Upper lobe of left lung (tissue), 4 donors: Measurements from ENCODE around the gene SND1.

Experiments
- POLR2AphosphoS5 ChIP-seq, 2 donors: sonication (generic); formaldehyde crosslinking; IDR thresholded peaks; one replicate each; pipeline ENCODE4 v1.5.1; 2017; ENCODE audit warnings: antibody characterized with exemption in 2 of 2
- TF ChIP-seq, protein P1 (sequence below), 6 experiments: fragments of 450-650 bp in 4 of 6; fragments of 200-600 bp in 2 of 6; sonication (generic) in 2 of 6; IDR thresholded peaks; one replicate each; pipeline ENCODE4 v1.5.1; 2016 to 2019; ENCODE audit warnings: antibody characterized with exemption in 6 of 6

DNA sequence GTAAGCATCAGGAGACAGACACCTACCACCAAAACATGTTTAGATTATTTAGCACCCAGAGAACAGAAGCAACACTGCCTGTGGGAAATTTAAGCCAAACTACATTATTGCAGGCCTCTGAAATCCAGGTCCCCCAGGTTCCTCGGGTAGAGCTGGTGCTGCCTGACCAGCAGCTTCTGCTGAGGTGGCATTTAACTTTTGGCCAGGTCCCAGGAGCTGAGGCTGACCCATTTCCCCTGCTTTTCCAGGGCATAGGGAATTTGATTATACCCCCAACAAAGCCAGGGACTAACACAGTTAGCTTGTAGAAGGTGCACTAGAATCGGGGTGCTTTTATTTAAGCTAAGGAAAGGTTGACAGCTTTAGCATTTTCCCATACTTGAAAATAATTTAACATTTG, 374.6 kb downstream of the SND1 start:
- TF ChIP-seq, protein P1, sequence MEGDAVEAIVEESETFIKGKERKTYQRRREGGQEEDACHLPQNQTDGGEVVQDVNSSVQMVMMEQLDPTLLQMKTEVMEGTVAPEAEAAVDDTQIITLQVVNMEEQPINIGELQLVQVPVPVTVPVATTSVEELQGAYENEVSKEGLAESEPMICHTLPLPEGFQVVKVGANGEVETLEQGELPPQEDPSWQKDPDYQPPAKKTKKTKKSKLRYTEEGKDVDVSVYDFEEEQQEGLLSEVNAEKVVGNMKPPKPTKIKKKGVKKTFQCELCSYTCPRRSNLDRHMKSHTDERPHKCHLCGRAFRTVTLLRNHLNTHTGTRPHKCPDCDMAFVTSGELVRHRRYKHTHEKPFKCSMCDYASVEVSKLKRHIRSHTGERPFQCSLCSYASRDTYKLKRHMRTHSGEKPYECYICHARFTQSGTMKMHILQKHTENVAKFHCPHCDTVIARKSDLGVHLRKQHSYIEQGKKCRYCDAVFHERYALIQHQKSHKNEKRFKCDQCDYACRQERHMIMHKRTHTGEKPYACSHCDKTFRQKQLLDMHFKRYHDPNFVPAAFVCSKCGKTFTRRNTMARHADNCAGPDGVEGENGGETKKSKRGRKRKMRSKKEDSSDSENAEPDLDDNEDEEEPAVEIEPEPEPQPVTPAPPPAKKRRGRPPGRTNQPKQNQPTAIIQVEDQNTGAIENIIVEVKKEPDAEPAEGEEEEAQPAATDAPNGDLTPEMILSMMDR (IDR thresholded peaks at IDR 0.05): no peak
- TF ChIP-seq POLR2AphosphoS5 (IDR thresholded peaks at IDR 0.05): no peak
